GM19397 (cell line): Measurements from ENCODE around the gene MMP10.
"Not testable (repeated sequence)": the region's sequence is repeated elsewhere in the genome, so short reads cannot be mapped to it uniquely, and the experiment has no call there.

Experiments
- ATAC-seq: cut with Tn5 transposase; IDR thresholded peaks from one replicate; pipeline ENCODE4 v1.9.1; 2021; ENCODE audit warnings: mild to moderate bottlenecking, moderate library complexity; ENCODE audit not compliant: unreplicated experiment

MMP10 gene

DNA sequence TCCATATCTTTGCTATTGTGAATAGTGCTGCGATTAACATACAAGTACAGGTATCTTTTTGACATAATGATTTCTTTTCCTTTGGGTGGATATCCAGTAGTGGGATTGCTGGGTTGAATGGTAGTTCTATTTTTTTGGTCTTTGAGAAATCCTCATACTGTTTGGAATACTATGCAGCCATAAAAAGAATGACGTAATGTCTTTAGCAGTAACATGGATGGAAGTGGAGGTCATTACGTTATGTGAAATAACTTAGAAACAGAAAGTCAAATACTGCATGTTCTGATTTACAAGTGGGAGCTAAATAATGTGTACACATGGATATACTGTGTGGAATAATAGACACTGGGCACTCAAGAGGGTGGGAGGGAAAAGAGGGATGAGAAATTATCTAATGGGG, 4.0 kb upstream of the MMP10 start:
- no peak for ATAC-seq

DNA sequence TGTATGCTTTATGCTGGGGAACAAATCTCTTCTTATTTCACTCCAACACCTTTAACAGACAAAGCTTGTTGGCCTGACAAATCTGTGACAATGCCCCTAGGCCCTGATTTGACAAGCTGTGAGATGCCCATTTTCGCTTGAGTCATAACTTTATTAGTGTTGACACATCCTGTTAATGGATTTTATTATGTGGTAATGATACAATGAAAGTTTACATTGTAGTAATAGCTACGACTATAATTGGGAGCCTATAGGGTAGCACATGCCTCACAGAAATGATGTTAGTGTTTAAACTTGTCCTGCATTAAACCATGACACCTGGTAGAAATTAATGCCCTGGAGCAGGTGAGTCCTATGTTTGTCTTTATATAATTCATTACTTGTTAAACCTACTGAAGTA, 3.3 kb upstream of the MMP10 start:
- ATAC-seq = no peak

DNA sequence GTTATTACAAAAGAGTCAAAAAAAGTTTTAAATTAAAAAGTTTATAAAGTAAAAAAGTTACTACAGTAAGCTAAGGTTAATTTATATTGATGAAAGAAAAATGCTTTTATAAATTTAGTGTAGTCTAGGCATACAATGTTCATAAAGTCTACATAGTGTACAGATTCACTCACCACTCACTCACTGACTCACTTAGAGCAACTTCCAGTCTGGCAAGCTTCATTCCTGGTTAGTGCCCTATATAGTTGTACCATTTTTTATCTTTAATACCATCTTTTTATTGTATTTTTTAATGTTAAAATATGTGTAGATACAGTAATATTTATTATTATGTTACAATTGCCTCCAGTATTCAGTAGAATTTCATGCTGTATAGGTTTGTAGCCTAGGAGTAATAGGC, 2.6 kb upstream of the MMP10 start:
- ATAC-seq = no peak

DNA sequence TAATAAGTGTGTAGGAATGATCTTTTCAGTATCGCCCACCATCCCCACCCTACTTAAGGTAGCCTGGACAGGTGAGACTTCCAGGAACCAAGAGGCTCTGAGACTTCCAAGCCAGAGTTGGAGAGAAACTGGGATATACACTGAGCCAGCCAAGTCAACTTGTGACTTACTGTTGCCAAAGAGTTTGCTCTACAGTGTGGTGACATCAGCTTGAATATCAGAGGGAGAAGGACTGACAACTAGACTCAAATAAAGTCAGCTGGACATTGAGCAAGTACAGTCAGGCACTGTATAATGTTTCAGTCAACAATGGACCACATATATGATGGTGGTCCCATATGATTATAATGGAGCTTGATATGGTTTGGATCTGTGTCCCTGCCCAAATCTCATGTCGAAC, 1.2 kb upstream of the MMP10 start:
- ATAC-seq = no peak

DNA sequence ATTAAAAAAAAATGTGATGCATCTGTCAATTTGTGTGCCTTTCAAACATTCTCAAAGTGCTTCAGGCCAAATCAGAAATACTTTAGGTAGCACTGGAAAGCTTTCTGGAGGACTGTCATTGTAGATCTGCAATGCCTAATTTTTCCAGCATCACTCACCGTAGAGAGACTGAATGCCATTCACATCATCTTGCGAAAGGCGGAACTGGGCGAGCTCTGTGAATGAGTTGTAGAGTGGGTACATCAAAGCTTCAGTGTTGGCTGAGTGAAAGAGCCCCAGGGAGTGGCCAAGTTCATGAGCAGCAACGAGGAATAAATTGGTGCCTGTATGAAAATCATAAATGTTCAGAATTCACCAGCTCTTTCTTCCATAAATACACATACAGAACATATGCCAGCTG, 4.0 kb downstream of the MMP10 start:
- ATAC-seq = no peak

DNA sequence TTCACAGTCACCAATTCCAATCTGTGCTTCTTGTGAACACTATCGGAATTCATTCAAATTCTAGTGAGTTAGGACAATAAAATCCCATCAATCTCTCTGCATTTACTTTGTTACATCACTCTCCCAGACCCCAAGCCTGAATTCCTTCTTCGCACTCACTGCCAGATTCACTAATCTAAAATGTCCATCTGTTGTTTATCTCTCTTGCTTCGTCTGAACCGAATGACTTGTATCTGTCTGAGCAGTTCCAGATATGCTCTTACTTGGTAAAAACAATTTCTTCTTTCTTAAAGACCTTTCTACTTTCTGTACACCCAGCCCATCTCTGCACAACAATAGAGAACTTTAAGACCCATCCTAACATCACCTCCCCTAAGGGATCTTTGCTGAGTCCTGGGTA, 7.0 kb downstream of the MMP10 start:
- ATAC-seq = no peak

DNA sequence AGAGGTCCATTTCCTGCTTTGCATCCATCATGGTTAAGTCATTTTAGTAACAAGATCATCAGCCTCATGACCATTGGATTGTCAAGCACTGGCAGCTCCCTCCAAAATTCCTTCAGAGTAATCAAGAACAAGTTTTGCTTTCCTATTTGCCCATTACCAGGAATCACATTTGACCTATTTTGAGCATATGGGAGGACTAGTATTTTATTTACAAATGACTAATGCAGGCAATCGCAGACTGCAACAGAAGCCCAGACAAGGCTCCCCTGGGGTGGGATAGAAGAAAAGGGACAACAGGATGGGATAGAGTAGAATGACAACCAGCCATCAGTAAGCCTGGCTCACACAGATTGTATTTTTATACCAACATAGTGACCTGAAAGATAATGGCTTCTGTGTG, 9.1 kb downstream of the MMP10 start:
- no peak for ATAC-seq

DNA sequence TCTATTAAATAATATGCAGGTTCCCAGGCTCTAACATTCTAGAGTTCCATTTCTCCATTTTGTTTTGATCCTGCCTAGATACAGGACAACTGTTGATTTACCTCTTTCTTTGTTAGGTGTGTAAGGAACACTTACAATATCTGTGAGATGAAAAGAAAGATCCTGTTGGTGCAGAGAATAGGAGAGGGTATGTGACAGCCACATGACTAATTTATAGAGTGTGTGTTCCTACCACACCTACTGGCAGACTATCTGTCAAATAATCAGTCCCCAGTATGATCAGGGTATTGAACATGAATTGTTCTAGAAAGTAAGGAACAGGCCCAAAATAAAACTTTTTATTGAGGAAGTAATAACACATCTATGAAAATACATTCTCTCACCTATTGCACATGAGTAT, 10.2 kb downstream of the MMP10 start:
- ATAC-seq = no peak

DNA sequence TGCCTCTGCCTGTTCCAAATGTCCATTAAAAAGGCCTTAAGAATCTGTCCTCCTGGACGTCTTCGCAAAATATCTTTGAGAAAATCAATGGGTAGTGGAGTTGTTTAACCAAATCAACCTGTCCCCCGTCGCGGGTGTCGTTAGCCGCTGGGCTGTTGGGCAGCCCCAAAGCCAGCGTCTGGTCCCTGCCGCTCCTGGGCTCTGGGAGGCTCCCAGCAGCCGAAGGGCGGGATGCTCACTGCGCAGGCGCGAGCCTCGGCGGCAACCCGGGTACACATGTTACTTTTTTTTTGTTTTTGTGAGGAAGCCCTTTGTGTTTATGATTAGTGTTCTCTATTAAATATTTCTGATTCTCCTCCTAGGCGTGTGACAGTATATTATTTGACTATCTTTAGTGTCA, 12.6 kb downstream of the MMP10 start:
- no peak for ATAC-seq

DNA sequence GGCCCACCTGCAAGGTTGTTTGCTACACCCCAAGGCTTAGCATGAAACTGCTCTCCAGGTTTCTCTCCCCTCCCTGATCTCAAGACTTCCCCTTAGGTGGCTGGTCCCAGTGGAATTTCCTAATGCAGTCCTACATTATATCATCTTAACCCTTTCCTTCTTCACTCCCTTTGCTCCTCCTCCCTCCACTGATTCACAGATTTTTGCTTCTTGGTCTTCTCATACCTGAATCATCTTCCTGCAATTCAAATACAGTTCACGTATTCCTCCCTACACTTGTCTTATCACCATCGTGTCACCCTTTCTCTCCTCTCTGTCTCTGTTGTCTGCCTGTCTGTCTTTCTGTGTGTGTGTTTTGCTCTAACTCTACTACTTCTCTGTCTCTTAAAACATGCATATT, 17.0 kb downstream of the MMP10 start:
- no peak for ATAC-seq

DNA sequence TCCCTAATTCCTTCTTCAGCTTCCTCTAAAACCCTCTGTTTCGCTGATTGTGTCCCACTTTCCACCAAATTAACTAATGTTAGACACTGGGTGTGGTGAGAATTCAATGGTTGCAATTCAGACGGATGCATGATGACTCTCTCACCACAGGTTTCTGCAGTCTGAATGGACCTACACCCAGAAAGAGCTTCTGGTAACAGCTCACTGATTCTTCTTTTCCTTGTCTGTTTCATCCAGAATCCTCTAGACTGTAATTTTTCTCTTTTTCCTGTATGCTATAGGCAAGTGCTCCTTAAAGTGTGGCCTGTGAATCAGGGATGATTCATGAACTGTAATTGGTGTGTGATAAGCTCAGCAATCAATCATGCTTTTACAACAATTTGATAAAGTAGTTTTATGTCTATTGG, 18.1 kb downstream of the MMP10 start:
- no peak for ATAC-seq

DNA sequence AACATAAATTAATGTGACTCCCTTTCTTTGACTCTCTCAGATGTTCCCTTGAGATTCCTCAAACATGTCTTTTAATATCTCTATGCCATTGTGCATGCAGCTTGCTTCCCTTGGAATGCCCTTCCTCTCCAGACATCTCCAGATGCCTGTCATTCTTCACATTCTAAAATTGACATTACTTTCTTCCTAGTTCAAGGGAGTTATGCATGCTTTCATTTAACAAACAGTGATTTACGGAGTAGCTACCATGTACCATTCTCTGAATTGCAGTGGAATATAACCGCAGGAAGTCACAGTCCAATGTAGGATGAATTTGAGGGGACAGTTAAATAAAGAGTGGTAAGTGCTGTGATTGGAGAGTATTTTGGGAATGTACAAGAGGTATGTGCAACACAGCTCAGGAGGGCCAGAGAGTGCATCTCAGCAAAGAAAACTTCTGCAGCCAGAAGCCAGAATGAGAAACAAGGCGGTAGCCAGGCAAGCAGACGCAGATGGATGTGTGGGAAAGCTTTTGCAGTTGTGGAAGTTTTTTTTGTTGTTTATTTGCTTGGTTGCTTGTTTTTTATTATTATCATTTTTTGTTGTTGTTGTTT, 18.7 kb downstream of the MMP10 start:
- no peak for ATAC-seq

DNA sequence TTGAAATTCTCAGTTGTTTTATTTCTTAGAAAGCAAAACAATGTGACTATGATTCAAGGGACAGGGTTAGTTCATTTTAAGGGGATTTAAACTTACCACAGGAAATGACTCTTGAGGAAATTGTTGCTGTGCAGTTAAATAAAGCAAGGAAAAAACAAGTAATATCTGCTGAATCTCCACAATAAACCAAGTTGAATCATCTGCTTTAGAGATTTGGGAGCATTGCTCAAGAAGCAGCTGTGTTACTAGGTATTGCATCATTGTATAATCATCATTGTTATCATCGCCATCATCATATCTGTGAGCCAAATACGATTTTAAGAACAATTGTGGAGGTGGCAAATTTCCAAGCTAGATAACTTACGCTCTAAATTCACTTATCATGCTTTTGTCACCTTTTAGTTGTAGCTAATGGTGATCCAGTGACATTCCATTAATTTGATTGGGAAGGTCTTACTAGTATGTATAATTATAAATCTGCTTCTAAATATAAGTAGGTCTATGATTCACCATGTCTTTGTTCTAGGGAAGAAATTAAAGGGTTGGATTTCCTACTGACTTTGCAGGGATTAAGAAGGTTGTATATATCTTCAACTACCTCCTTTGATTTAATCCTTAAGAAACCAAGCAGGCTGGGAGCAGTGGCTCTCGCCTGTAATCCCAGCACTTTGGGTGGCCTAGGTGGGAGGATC, 19.9 kb downstream of the MMP10 start:
- ATAC-seq = no peak

DNA sequence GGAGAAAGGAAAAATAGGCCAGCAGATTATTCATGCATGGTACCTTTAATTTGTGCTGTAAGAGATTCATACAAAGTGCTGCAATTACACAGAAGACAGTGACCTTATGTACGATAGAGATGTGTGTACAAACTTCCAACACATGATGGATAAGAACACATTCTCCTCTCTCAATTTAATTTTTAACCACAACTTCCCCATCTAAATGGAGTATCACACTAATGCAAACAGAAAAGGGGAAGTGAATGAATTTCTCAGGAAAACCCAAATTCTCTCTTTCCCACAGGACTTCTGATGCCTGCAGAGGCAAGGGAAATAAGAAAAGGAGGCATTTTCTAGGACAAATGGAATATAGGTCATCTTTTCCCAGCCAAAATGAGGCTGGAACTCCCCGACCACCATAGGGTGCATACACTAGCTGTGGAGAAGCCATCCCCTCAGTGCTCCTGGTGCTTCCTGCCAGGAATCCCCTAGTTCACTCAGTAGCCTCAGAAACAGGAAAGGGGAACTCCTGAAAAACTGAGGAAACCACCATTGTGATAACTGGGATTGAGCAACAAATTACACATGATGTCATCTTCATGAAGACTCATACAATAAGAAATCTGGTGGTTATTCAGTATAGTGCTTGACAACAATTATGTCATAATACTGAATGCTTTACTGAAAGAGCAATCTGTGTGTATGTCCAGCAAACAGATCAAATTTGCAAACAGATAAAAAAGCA, 22.4 kb downstream of the MMP10 start:
- no peak for ATAC-seq

DNA sequence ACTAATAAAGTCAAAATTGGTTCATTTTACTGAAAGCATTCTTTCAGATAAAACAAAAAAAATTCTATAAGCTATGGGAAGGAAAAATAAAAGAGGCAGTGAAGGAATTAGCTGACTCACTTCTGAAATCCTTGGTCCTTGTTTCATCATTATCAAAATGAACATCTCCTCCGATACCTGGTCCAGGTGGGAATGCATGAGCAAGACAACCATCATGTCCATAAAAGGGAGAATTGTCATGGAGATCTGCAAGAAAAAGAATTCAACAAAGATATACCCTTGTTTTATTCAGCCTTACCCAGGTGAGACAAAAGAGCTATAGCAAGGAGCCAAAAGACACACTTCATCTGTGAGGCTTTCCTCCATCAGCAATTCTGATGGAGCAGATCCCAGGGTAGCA, 27.2 kb downstream of the MMP10 start:
- ATAC-seq = no peak

DNA sequence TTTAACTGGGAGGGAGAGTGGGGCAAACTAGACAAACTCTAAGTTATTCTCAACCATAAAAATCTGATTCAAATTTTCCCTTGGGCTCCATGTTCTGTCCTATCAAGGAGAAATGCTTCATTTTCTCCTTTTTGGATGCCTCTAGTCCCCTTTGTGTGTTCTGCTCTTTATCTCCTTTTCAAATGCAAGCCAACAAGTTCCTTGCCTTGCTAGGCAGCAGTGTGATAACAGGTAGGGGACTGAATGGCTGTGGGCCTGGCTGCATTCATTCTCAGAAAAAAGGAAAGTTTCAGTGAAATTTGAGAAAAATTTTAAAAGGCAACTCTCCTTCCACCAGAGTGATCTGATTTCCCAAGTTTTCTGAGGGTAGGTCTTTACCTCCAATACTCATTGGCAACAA, 28.8 kb downstream of the MMP10 start:
- ATAC-seq = no peak

DNA sequence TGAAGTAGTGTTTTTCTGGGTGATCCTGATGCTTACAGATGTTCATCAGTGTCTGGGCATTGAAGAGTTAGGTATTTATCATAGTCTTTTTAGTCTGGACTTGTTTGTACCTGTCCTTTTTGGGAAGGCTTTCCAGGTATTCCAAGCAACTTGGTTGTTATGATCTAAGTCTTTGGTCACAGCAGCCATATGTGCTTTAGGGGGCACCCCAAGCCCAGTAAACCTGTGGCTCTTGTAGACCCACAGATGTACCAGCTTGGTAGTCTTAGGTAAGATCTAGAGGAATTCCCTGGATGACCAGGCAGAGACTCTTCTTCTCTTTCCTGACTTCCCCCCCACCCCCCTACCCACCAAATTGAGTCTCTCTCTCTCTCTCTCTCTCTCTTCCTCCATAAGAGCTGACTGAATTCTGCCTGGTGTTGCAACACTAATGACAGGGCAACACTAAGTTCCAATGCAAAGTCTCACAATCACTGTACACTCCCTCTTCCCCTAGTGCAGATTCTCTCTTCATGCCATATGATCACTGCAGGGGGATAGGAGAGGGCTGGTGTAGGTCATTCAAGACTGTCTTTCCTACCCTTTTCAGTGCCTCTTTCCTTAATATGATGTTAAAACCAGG, 31.2 kb downstream of the MMP10 start:
- no peak for ATAC-seq

DNA sequence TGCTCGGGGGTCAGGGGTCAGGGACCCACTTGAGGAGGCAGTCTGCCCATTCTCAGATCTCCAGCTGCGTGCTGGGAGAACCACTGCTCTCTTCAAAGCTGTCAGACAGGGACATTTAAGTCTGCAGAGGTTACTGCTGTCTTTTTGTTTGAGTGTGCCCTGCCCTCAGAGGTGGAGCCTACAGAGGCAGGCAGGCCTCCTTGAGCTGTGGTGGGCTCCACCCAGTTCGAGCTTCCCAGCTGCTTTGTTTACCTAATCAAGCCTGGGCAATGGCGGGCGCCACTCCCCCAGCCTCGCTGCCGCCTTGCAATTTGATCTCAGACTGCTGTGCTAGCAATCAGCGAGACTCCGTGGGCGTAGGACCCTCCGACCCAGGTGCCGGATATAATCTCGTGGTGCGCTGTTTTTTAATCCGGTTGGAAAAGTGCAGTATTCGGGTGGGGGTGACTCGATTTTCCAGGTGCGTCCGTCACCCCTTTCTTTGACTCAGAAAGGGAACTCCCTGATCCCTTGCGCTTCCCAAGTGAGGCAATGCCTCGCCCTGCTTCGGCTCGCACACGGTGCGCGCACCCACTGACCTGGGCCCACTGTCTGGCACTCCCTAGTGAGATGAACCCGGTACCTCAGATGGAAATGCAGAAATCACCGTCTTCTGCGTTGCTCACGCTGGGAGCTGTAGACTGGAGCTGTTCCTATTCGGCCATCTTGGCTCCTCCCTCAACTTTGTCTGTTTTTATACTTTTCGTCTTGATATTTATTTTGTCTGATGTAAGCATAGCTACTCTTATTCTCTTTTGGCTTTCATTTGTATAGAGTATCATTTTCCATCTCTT, 33.5 kb downstream of the MMP10 start:
- ATAC-seq = not testable (repeated sequence)

DNA sequence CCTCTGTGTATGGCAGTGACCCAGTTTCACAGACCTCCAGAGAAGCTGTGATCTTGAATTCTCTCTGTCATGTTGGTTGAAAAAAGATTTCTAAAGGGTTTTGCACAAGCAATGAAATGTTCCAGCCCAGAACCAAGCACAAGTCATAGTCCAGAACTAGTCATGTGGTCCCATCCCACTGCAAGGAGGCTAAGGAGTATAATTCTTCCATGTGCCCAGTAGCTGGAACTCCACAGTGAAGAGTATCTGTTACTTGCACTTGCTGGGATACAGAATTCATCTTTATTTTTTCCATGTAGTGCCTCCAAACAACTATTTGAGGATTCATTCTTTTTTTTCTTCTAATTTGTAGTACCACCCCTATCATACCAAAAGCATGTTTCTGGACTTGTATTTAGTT, 45.8 kb downstream of the MMP10 start:
- ATAC-seq = no peak

DNA sequence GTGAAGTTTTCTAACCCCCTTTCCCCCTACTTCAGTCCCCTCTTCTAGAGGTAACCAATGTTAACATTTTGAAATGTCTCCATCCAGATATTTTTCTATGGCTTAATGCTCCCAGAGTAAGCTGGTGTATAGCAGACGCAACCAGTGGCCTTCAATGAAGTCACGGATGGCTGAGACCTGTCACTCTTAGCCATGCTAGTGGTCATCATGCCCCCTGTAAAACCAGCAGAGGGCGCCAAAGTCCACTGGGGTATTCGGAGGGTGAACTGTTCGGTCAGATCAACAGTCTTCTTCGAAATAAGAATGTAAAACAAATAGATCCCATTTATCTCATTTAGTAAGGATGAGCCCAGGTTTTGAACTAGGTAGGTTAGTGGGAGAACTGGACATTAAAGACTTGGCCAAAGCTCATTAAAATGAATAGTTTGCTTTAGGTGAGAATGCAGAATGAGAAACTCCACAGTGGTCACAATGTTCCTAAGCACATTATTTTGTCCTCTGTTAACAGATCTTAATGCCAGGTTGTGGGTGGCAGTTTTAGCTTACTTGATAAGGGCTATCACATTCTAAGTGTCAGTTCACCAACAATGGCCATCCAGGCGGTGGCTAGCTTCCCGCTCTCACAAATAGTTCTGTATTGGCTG, 47.1 kb downstream of the MMP10 start:
- peak; percentile 81 for ATAC-seq

DNA sequence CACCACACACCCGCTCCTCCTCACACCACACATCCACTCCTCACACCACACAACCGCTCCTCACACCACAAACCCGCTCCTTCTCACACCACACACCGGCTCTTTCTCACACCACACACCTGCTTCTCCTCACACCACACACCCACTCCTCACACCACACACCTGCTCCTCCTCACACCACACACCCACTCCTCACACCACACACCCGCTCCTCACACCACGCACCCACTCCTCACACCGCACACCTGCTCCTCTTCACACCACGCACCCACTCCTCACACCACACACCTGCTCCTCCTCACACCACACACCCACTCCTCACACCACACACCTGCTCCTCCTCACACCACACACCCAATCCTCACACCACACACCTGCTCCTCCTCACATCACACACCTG, 49.5 kb downstream of the MMP10 start:
- ATAC-seq = not testable (repeated sequence)
